ENCODE measurements around the gene FAM20B. TPM values are rescaled to one million over a fixed set of nuclear protein-coding genes. Genes with fewer than 3 reads are reported as not detected.

Gene FAM20B
- total RNA-seq, 4 donors from 2014 or later, result 58.8 to 78.3 (median 76.5) TPM

GRCh38 chr1:179090923-179091322 lies 65.2 kb downstream of the FAM20B start:
- Histone ChIP-seq H3K27ac (peak overlapping the region in 3 of 4 donors; percentile 32 to 65 (median 48)), H3K4me1 (peaks cover 0 to 42% (median 14%) of the 10 kb centered on the region in 3 donors), H3K36me3 (peaks cover 0 to 96% of the 10 kb centered on the region in 2 donors), H3K4me3 (no peak overlapping the region), H3K27me3 (no peaks in the 10 kb centered on the region), H3K9me3 (no peaks in the 10 kb centered on the region)
- WGBS, 2 donors (ENCODE audit: low coverage in 1 of 2), result 79% methylated on average over 2 of the region's 4 CpGs; no CpG with 5 or more reads in 1 of the 2 donors
- no peak for ATAC-seq
- TF ChIP-seq POLR2AphosphoS5 (IDR thresholded peaks at IDR 0.05) (no peak), CTCF (IDR thresholded peaks at IDR 0.05) (no peak), EP300 (IDR thresholded peaks at IDR 0.05) (no peak), POLR2A (IDR thresholded peaks at IDR 0.05) (no peak)

DNA sequence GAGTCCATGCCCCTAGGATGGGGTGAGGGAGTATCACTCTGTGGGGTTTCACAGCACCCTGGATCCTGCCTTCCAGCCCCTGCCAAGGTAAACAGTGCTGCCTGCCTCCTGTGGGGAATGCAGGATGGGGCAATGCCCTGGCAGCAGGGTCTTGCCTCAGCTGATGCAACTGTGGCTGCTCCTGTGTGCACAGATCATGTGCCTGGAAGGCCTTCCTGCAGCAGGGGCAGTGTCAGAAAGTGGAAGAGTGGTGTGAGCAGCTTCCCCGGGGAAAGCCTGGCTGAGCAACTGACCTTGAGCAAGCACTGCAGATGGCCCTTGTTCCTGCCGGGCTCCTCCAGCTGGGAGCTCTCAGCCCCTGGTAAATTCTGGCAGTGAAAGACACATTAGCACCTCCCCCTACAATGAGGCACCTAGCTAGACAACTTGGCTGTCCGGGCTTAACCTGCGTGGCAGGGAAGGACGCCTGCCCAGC lies 66.0 kb downstream of the FAM20B start:
- Histone ChIP-seq H3K36me3 (peaks cover 0 to 100% of the 10 kb centered on the region in 2 donors), H3K9me3 (no peaks in the 10 kb centered on the region), H3K4me3 (no peak overlapping the region), H3K27me3 (no peaks in the 10 kb centered on the region), H3K27ac (peak overlapping the region in 3 of 4 donors; percentile 32 to 65 (median 37)), H3K4me1 (peaks cover 0 to 42% (median 14%) of the 10 kb centered on the region in 3 donors)
- ATAC-seq, result peak; percentile 91
- 38% methylated on average over 3 of the region's 5 CpGs; no CpG with 5 or more reads in 1 of the 2 donors for WGBS, 2 donors (ENCODE audit: low coverage in 1 of 2)
- no peak for TF ChIP-seq EP300 (IDR thresholded peaks at IDR 0.05)
- no peak for TF ChIP-seq CTCF (IDR thresholded peaks at IDR 0.05)
- peak; percentile 29 for TF ChIP-seq POLR2AphosphoS5 (IDR thresholded peaks at IDR 0.05)
- TF ChIP-seq POLR2A (IDR thresholded peaks at IDR 0.05), result no peak

GRCh38 chr1:179092896-179093461 lies 67.3 kb downstream of the FAM20B start:
- Histone ChIP-seq H3K4me3 (no peak overlapping the region), H3K27ac (peak overlapping the region in 1 of 4 donors; percentile 32), H3K4me1 (peaks cover 0 to 32% (median 14%) of the 10 kb centered on the region in 3 donors), H3K36me3 (peaks cover 0 to 100% of the 10 kb centered on the region in 2 donors), H3K9me3 (no peaks in the 10 kb centered on the region), H3K27me3 (no peaks in the 10 kb centered on the region)
- no peak for ATAC-seq
- 82 to 91% methylated on average over 6 to 8 of the region's 9 CpGs for WGBS, 2 donors (ENCODE audit: low coverage in 1 of 2)
- TF ChIP-seq EP300 (IDR thresholded peaks at IDR 0.05) (no peak), POLR2AphosphoS5 (IDR thresholded peaks at IDR 0.05) (no peak), CTCF (IDR thresholded peaks at IDR 0.05) (no peak), POLR2A (IDR thresholded peaks at IDR 0.05) (no peak)

GRCh38 chr1:179094818-179095217 lies 69.1 kb downstream of the FAM20B start:
- 67% methylated on average over 1 of the region's 5 CpGs; no CpG with 5 or more reads in 1 of the 2 donors for WGBS, 2 donors (ENCODE audit: low coverage in 1 of 2)
- Histone ChIP-seq H3K4me1 (peaks cover 0 to 28% (median 14%) of the 10 kb centered on the region in 3 donors), H3K27me3 (no peaks in the 10 kb centered on the region), H3K27ac (peak overlapping the region in 1 of 4 donors; percentile 14), H3K36me3 (peaks cover 0 to 86% of the 10 kb centered on the region in 2 donors), H3K9me3 (no peaks in the 10 kb centered on the region), H3K4me3 (no peak overlapping the region)
- ATAC-seq, result no peak
- TF ChIP-seq EP300 (IDR thresholded peaks at IDR 0.05), result no peak
- no peak for TF ChIP-seq CTCF (IDR thresholded peaks at IDR 0.05)
- TF ChIP-seq POLR2AphosphoS5 (IDR thresholded peaks at IDR 0.05), result no peak

GRCh38 chr1:179095377-179095776 lies 69.7 kb downstream of the FAM20B start:
- no peak overlapping the region for H3K4me3 ChIP-seq
- H3K27ac ChIP-seq, result peak overlapping the region in 1 of 4 donors; percentile 14
- H3K9me3 ChIP-seq, result no peaks in the 10 kb centered on the region
- ATAC-seq, result no peak
- peaks cover 0 to 22% (median 10%) of the 10 kb centered on the region in 3 donors for H3K4me1 ChIP-seq
- H3K36me3 ChIP-seq, result peaks cover 0 to 80% of the 10 kb centered on the region in 2 donors
- WGBS, 2 donors (ENCODE audit: low coverage in 1 of 2), result 67 to 83% methylated on average over 1 to 4 of the region's 4 CpGs
- TF ChIP-seq POLR2A (IDR thresholded peaks at IDR 0.05) (no peak), EP300 (IDR thresholded peaks at IDR 0.05) (no peak), POLR2AphosphoS5 (IDR thresholded peaks at IDR 0.05) (no peak), CTCF (IDR thresholded peaks at IDR 0.05) (no peak)
- H3K27me3 ChIP-seq, result no peaks in the 10 kb centered on the region
